Measurements from ENCODE around the gene PIAS3. TPM values are rescaled to one million over a fixed set of nuclear protein-coding genes. Genes with fewer than 3 reads are reported as not detected.

Gene PIAS3
- total and polyA plus RNA-seq, 2 donors (not counting 1 experiment from before 2014, with no cell fraction given), result 8.9 to 22.9 TPM

- H3K9ac ChIP-seq (ENCODE audit: insufficient read depth, low read length), result peak overlapping the region; percentile 45
- peak overlapping the region; percentile 44 for H3K27ac ChIP-seq (ENCODE audit: insufficient read depth, low read length)
- no peaks in the 10 kb centered on the region for H3K9me3 ChIP-seq (ENCODE audit: control insufficient read depth, insufficient read depth, low read depth, low read length)
- H3K4me1 ChIP-seq (ENCODE audit: control insufficient read depth, extremely low read depth, insufficient read depth, low read length), result peaks cover 2% of the 10 kb centered on the region
- peaks cover 5% of the 10 kb centered on the region for H3K27me3 ChIP-seq (ENCODE audit: control insufficient read depth, insufficient read depth, low read length)
- no peaks in the 10 kb centered on the region for H3K79me2 ChIP-seq (ENCODE audit: control insufficient read depth, insufficient read depth, low read length)
- no peak for TF ChIP-seq EZH2 (IDR thresholded peaks at IDR 0.05; ENCODE audit: low read length, missing control alignments)
- TF ChIP-seq, protein P1, sequence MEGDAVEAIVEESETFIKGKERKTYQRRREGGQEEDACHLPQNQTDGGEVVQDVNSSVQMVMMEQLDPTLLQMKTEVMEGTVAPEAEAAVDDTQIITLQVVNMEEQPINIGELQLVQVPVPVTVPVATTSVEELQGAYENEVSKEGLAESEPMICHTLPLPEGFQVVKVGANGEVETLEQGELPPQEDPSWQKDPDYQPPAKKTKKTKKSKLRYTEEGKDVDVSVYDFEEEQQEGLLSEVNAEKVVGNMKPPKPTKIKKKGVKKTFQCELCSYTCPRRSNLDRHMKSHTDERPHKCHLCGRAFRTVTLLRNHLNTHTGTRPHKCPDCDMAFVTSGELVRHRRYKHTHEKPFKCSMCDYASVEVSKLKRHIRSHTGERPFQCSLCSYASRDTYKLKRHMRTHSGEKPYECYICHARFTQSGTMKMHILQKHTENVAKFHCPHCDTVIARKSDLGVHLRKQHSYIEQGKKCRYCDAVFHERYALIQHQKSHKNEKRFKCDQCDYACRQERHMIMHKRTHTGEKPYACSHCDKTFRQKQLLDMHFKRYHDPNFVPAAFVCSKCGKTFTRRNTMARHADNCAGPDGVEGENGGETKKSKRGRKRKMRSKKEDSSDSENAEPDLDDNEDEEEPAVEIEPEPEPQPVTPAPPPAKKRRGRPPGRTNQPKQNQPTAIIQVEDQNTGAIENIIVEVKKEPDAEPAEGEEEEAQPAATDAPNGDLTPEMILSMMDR (conservative IDR thresholded peaks at IDR 0.05 in 1 of 2, IDR thresholded peaks at IDR 0.05 in 1 of 2; ENCODE audit: low read depth in 1 of 2, low read length in 2 of 2), result no peak
- no peaks in the 10 kb centered on the region for H4K20me1 ChIP-seq (ENCODE audit: control insufficient read depth, extremely low read depth, insufficient read depth, low read length)
- H3K4me3 ChIP-seq (replicated peaks in 1 of 4; ENCODE audit: control extremely low read depth in 1 of 4, insufficient read depth in 1 of 4, low read depth in 3 of 4, low read length in 4 of 4), result peak overlapping the region; percentile 64 to 72 (median 66)
- H3K4me2 ChIP-seq (ENCODE audit: extremely low read depth, insufficient read depth, low read length), result peak overlapping the region; percentile 97
- peak overlapping the region; percentile 94 for H2AFZ ChIP-seq (ENCODE audit: low read length)
- DNase-seq (ENCODE audit: low read depth in 2 of 2), result peak; percentile 54 to 64
- H3K36me3 ChIP-seq (ENCODE audit: control insufficient read depth, insufficient read depth, low read length), result no peaks in the 10 kb centered on the region
Measured at GRCh38 chr1:145871994-145872924, 13.4 kb upstream of the PIAS3 start.

- no peak overlapping the region for H3K4me3 ChIP-seq (replicated peaks in 1 of 4; ENCODE audit: control extremely low read depth in 1 of 4, insufficient read depth in 1 of 4, low read depth in 3 of 4, low read length in 4 of 4)
- H3K4me2 ChIP-seq (ENCODE audit: extremely low read depth, insufficient read depth, low read length), result no peak overlapping the region
- no peaks in the 10 kb centered on the region for H3K36me3 ChIP-seq (ENCODE audit: control insufficient read depth, insufficient read depth, low read length)
- H3K9ac ChIP-seq (ENCODE audit: insufficient read depth, low read length), result no peak overlapping the region
- H2AFZ ChIP-seq (ENCODE audit: low read length), result no peak overlapping the region
- no peak for TF ChIP-seq EZH2 (IDR thresholded peaks at IDR 0.05; ENCODE audit: low read length, missing control alignments)
- TF ChIP-seq, protein P1 (conservative IDR thresholded peaks at IDR 0.05 in 1 of 2, IDR thresholded peaks at IDR 0.05 in 1 of 2; ENCODE audit: low read depth in 1 of 2, low read length in 2 of 2), result no peak
- no peaks in the 10 kb centered on the region for H3K9me3 ChIP-seq (ENCODE audit: control insufficient read depth, insufficient read depth, low read depth, low read length)
- no peak for DNase-seq (ENCODE audit: low read depth in 2 of 2)
- no peaks in the 10 kb centered on the region for H4K20me1 ChIP-seq (ENCODE audit: control insufficient read depth, extremely low read depth, insufficient read depth, low read length)
- H3K79me2 ChIP-seq (ENCODE audit: control insufficient read depth, insufficient read depth, low read length), result no peaks in the 10 kb centered on the region
- H3K4me1 ChIP-seq (ENCODE audit: control insufficient read depth, extremely low read depth, insufficient read depth, low read length), result peaks cover 2% of the 10 kb centered on the region
- no peak overlapping the region for H3K27ac ChIP-seq (ENCODE audit: insufficient read depth, low read length)
- no peaks in the 10 kb centered on the region for H3K27me3 ChIP-seq (ENCODE audit: control insufficient read depth, insufficient read depth, low read length)
Measured at GRCh38 chr1:145868232-145868631, 9.4 kb upstream of the PIAS3 start.

DNA sequence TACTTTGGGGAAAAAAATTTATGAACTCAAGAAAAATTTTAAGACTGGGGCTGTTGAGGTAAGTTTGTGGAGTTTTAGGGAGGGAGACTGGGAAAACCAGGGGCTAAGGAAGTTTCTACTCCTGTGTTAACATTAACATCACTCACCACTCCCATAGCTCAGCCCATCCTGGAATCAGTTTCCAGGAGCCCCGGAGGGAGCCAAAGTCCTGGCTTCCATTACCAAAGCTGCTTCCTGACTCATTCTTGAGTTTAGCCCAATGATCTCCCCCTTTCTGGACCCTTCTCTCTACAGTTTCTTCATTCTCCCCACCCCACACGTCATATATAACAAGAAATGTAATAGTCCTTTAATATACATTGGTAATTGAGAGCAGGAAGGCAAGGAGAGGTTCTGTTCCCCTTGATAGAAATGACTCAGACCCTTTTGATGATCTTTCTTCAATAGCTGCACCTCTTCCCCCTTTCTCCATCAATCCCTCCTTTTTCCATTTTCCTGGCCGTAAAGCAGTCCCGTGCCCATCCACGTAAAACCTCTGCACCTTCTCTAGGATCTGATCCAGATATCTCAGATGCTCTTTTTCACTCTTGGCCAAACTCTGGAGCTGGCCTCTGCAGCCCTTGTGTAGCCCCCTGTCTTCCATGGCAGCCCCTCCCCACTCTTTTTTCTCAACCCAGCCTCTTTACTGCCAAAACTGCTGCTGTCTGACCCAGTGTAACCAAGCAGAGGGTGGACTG is 4.6 kb upstream of the PIAS3 start:
- DNase-seq (ENCODE audit: low read depth in 2 of 2), result peak in 1 of 2 donors; percentile 23
- Histone ChIP-seq H2AFZ (ENCODE audit: low read length) (no peak overlapping the region), H3K9me3 (ENCODE audit: control insufficient read depth, insufficient read depth, low read depth, low read length) (no peaks in the 10 kb centered on the region)

More for the DNA sequence above, 4.6 kb upstream of the PIAS3 start:
- Histone ChIP-seq H3K4me1 (ENCODE audit: control insufficient read depth, extremely low read depth, insufficient read depth, low read length) (peaks cover 4% of the 10 kb centered on the region), H4K20me1 (ENCODE audit: control insufficient read depth, extremely low read depth, insufficient read depth, low read length) (no peaks in the 10 kb centered on the region), H3K27ac (ENCODE audit: insufficient read depth, low read length) (no peak overlapping the region), H3K4me2 (ENCODE audit: extremely low read depth, insufficient read depth, low read length) (no peak overlapping the region), H3K36me3 (ENCODE audit: control insufficient read depth, insufficient read depth, low read length) (no peaks in the 10 kb centered on the region), H3K27me3 (ENCODE audit: control insufficient read depth, insufficient read depth, low read length) (no peaks in the 10 kb centered on the region), H3K79me2 (ENCODE audit: control insufficient read depth, insufficient read depth, low read length) (peaks cover under 1% of the 10 kb centered on the region), H3K9ac (ENCODE audit: insufficient read depth, low read length) (no peak overlapping the region), H3K4me3 (replicated peaks in 1 of 4; ENCODE audit: control extremely low read depth in 1 of 4, insufficient read depth in 1 of 4, low read depth in 3 of 4, low read length in 4 of 4) (no peak overlapping the region)
- TF ChIP-seq, protein P1 (conservative IDR thresholded peaks at IDR 0.05 in 1 of 2, IDR thresholded peaks at IDR 0.05 in 1 of 2; ENCODE audit: low read depth in 1 of 2, low read length in 2 of 2), result no peak
- no peak for TF ChIP-seq EZH2 (IDR thresholded peaks at IDR 0.05; ENCODE audit: low read length, missing control alignments)

Data from fibroblast of lung (primary cell).